Activated T-helper 1 cell treated with anti-CD3 and anti-CD28 coated beads, Interleukin-12 subunit alpha, Interleukin-12 subunit beta, Interleukin-2, Interleukin-4 antibody, amounts not matched to agents 30 ng/mL and 10 ng/mL and 1 ng/mL, durations not matched to agents 14 hours and 24 hours and 36 hours (primary cell): ENCODE measurements around the gene KLF9. TPM values are rescaled to one million over a fixed set of nuclear protein-coding genes. Genes with fewer than 3 reads are reported as not detected.

ENCODE experiments used
- DNase-seq: peaks from one replicate; pipeline ENCODE4 v3.0.0; 2021; ENCODE audit warnings: low spot score
- H3K27ac Mint-ChIP-seq: one replicate; pipeline ENCODE4 v1.8.0; 2021; ENCODE audit warnings: mild to moderate bottlenecking, mixed read lengths
- H3K27me3 Mint-ChIP-seq: one replicate; pipeline ENCODE4 v1.8.0; 2022; ENCODE audit warnings: mild to moderate bottlenecking, moderate library complexity, mixed read lengths; ENCODE audit not compliant: insufficient read depth
- H3K36me3 Mint-ChIP-seq: one replicate; pipeline ENCODE4 v1.8.0; 2021; ENCODE audit warnings: low read depth, mixed read lengths
- H3K4me1 Mint-ChIP-seq: one replicate; pipeline ENCODE4 v1.8.0; 2021; ENCODE audit warnings: low read depth, mixed read lengths
- H3K4me3 Mint-ChIP-seq: one replicate; pipeline ENCODE4 v1.8.0; 2021; ENCODE audit warnings: mild to moderate bottlenecking, moderate library complexity, mixed read lengths
- H3K9me3 Mint-ChIP-seq: one replicate; pipeline ENCODE4 v1.8.0; 2021; ENCODE audit warnings: mixed read lengths
- intact Hi-C: fragments of 100-400 bp; cut with micrococcal nuclease; formaldehyde crosslinking; loops from one replicate; pipeline ENCODE4 v1.15.1; 2024
- total RNA-seq: library from RNA; stranded (reverse); gene quantifications from 2 replicates; pipeline ENCODE4 v1.2.3, GENCODE V29; 2022

KLF9 gene
- total RNA-seq, 1 donor from 2014 or later, result 18.1 TPM

GRCh38 chr9:70392850-70393249 is 21.6 kb downstream of the KLF9 start:
- intact Hi-C loops, result no loop called here
- Mint-ChIP-seq H3K27ac (no peak overlapping the region), H3K4me1 (peaks cover 49% of the 10 kb centered on the region)

GRCh38 chr9:70392189-70392588 is 22.3 kb downstream of the KLF9 start:
- no peak overlapping the region for H3K27ac Mint-ChIP-seq
- H3K4me1 Mint-ChIP-seq, result peaks cover 43% of the 10 kb centered on the region
- H3K27me3 Mint-ChIP-seq, result no peaks in the 10 kb centered on the region
- intact Hi-C loops, result no loop called here
- H3K9me3 Mint-ChIP-seq, result no peaks in the 10 kb centered on the region
- H3K4me3 Mint-ChIP-seq, result no peak overlapping the region
- peaks cover 5% of the 10 kb centered on the region for H3K36me3 Mint-ChIP-seq
- no peak for DNase-seq

More at GRCh38 chr9:70392850-70393249, 21.6 kb downstream of the KLF9 start:
- H3K9me3 Mint-ChIP-seq, result no peaks in the 10 kb centered on the region
- no peaks in the 10 kb centered on the region for H3K36me3 Mint-ChIP-seq
- no peak for DNase-seq
- no peaks in the 10 kb centered on the region for H3K27me3 Mint-ChIP-seq
- H3K4me3 Mint-ChIP-seq, result no peak overlapping the region

GRCh38 chr9:70390933-70391341 is 23.5 kb downstream of the KLF9 start:
- H3K4me3 Mint-ChIP-seq, result no peak overlapping the region
- intact Hi-C loops, result no loop called here
- H3K27ac Mint-ChIP-seq, result no peak overlapping the region
- peaks cover 15% of the 10 kb centered on the region for H3K36me3 Mint-ChIP-seq
- no peak for DNase-seq
- H3K4me1 Mint-ChIP-seq, result peaks cover 41% of the 10 kb centered on the region
- no peaks in the 10 kb centered on the region for H3K27me3 Mint-ChIP-seq
- H3K9me3 Mint-ChIP-seq, result no peaks in the 10 kb centered on the region

GRCh38 chr9:70389621-70390266 is 24.7 kb downstream of the KLF9 start:
- Mint-ChIP-seq H3K9me3 (no peaks in the 10 kb centered on the region), H3K4me3 (no peak overlapping the region), H3K4me1 (peaks cover 41% of the 10 kb centered on the region), H3K27me3 (no peaks in the 10 kb centered on the region), H3K36me3 (peaks cover 16% of the 10 kb centered on the region), H3K27ac (no peak overlapping the region)
- intact Hi-C loops, result no loop called here
- DNase-seq, result no peak

- H3K36me3 Mint-ChIP-seq, result peaks cover 21% of the 10 kb centered on the region
These were observed 25.3 kb downstream of the KLF9 start for GRCh38 chr9:70389188-70389587.

GRCh38 chr9:70387663-70388062 is 26.8 kb downstream of the KLF9 start:
- no peak overlapping the region for H3K27ac Mint-ChIP-seq
- no peak for DNase-seq
- no peaks in the 10 kb centered on the region for H3K9me3 Mint-ChIP-seq
- intact Hi-C loops, result no loop called here
- H3K4me3 Mint-ChIP-seq, result no peak overlapping the region
- peaks cover 30% of the 10 kb centered on the region for H3K4me1 Mint-ChIP-seq
- H3K36me3 Mint-ChIP-seq, result peaks cover 25% of the 10 kb centered on the region
- H3K27me3 Mint-ChIP-seq, result no peaks in the 10 kb centered on the region

More at GRCh38 chr9:70389188-70389587, 25.3 kb downstream of the KLF9 start:
- H3K27ac Mint-ChIP-seq, result no peak overlapping the region
- H3K9me3 Mint-ChIP-seq, result no peaks in the 10 kb centered on the region
- DNase-seq, result no peak
- H3K4me3 Mint-ChIP-seq, result no peak overlapping the region
- H3K4me1 Mint-ChIP-seq, result peaks cover 41% of the 10 kb centered on the region
- no peaks in the 10 kb centered on the region for H3K27me3 Mint-ChIP-seq
- intact Hi-C loops, result no loop called here

- no peak for DNase-seq
- peaks cover 25% of the 10 kb centered on the region for H3K36me3 Mint-ChIP-seq
- no peaks in the 10 kb centered on the region for H3K9me3 Mint-ChIP-seq
- intact Hi-C loops, result no loop called here
- peaks cover 15% of the 10 kb centered on the region for H3K4me1 Mint-ChIP-seq
- no peaks in the 10 kb centered on the region for H3K27me3 Mint-ChIP-seq
- H3K4me3 Mint-ChIP-seq, result no peak overlapping the region
- no peak overlapping the region for H3K27ac Mint-ChIP-seq
These were observed 29.0 kb downstream of the KLF9 start for GRCh38 chr9:70385426-70385825.

- Mint-ChIP-seq H3K9me3 (no peaks in the 10 kb centered on the region), H3K4me3 (no peak overlapping the region), H3K27ac (no peak overlapping the region), H3K27me3 (no peaks in the 10 kb centered on the region), H3K36me3 (peaks cover 25% of the 10 kb centered on the region), H3K4me1 (no peaks in the 10 kb centered on the region)
- intact Hi-C loops, result no loop called here
- DNase-seq, result no peak
These were observed 31.5 kb downstream of the KLF9 start for GRCh38 chr9:70382709-70383605.

- Mint-ChIP-seq H3K9me3 (no peaks in the 10 kb centered on the region), H3K27me3 (no peaks in the 10 kb centered on the region), H3K4me1 (no peaks in the 10 kb centered on the region), H3K36me3 (peaks cover 20% of the 10 kb centered on the region), H3K4me3 (no peak overlapping the region), H3K27ac (no peak overlapping the region)
- intact Hi-C loops, result no loop called here
- DNase-seq, result no peak
These were observed 32.3 kb downstream of the KLF9 start for GRCh38 chr9:70382046-70382708.

GRCh38 chr9:70374962-70375618 is 39.4 kb downstream of the KLF9 start:
- Mint-ChIP-seq H3K9me3 (no peaks in the 10 kb centered on the region), H3K4me3 (no peak overlapping the region), H3K27me3 (peaks cover 3% of the 10 kb centered on the region), H3K4me1 (no peaks in the 10 kb centered on the region), H3K36me3 (no peaks in the 10 kb centered on the region), H3K27ac (no peak overlapping the region)
- intact Hi-C loops, result no loop called here
- DNase-seq, result no peak

GRCh38 chr9:70367305-70367930 is 47.0 kb downstream of the KLF9 start:
- H3K27ac Mint-ChIP-seq, result no peak overlapping the region
- no peak for DNase-seq
- no peaks in the 10 kb centered on the region for H3K9me3 Mint-ChIP-seq
- H3K4me1 Mint-ChIP-seq, result no peaks in the 10 kb centered on the region
- intact Hi-C loops, result no loop called here
- peaks cover under 1% of the 10 kb centered on the region for H3K27me3 Mint-ChIP-seq
- H3K36me3 Mint-ChIP-seq, result peaks cover 4% of the 10 kb centered on the region
- H3K4me3 Mint-ChIP-seq, result no peak overlapping the region

GRCh38 chr9:70363760-70364159 is 50.7 kb downstream of the KLF9 start:
- intact Hi-C loops, result no loop called here
- H3K27ac Mint-ChIP-seq, result no peak overlapping the region
- no peaks in the 10 kb centered on the region for H3K4me1 Mint-ChIP-seq
- no peaks in the 10 kb centered on the region for H3K9me3 Mint-ChIP-seq
- peaks cover 4% of the 10 kb centered on the region for H3K36me3 Mint-ChIP-seq
- no peaks in the 10 kb centered on the region for H3K27me3 Mint-ChIP-seq
- DNase-seq, result no peak
- no peak overlapping the region for H3K4me3 Mint-ChIP-seq
